ENCODE measurements around the gene HNRNPLL.

DNA sequence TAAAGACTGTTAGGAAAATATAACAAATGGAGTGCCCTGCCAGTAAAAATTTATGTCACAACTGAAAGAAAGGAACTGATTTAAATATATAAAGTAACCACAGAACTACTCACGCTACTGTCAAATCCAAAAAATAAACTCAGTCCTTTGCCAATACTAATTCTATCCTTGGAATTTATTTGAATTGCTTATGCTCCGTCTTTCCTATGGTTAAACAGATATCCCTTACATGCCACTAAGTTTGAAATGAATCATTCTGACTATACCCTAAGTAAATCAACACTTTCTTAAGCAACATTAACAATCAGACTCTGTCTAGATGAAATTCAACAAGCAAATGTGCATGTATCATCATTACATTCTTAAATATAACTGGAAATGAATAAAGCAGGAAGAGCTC, 9.8 kb downstream of the HNRNPLL start:
- TF ChIP-seq, protein P1, sequence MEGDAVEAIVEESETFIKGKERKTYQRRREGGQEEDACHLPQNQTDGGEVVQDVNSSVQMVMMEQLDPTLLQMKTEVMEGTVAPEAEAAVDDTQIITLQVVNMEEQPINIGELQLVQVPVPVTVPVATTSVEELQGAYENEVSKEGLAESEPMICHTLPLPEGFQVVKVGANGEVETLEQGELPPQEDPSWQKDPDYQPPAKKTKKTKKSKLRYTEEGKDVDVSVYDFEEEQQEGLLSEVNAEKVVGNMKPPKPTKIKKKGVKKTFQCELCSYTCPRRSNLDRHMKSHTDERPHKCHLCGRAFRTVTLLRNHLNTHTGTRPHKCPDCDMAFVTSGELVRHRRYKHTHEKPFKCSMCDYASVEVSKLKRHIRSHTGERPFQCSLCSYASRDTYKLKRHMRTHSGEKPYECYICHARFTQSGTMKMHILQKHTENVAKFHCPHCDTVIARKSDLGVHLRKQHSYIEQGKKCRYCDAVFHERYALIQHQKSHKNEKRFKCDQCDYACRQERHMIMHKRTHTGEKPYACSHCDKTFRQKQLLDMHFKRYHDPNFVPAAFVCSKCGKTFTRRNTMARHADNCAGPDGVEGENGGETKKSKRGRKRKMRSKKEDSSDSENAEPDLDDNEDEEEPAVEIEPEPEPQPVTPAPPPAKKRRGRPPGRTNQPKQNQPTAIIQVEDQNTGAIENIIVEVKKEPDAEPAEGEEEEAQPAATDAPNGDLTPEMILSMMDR (conservative IDR thresholded peaks at IDR 0.05; ENCODE audit: low read depth, low read length), result no peak
- TF ChIP-seq EZH2 (IDR thresholded peaks at IDR 0.05; ENCODE audit: borderline replicate concordance, low read depth, low read length, poor library complexity, severe bottlenecking), result no peak
